ENCODE measurements around the gene TRABD.
"Not testable (repeated sequence)": the region's sequence is repeated elsewhere in the genome, so short reads cannot be mapped to it uniquely, and the experiment has no call there.

TRABD gene

DNA sequence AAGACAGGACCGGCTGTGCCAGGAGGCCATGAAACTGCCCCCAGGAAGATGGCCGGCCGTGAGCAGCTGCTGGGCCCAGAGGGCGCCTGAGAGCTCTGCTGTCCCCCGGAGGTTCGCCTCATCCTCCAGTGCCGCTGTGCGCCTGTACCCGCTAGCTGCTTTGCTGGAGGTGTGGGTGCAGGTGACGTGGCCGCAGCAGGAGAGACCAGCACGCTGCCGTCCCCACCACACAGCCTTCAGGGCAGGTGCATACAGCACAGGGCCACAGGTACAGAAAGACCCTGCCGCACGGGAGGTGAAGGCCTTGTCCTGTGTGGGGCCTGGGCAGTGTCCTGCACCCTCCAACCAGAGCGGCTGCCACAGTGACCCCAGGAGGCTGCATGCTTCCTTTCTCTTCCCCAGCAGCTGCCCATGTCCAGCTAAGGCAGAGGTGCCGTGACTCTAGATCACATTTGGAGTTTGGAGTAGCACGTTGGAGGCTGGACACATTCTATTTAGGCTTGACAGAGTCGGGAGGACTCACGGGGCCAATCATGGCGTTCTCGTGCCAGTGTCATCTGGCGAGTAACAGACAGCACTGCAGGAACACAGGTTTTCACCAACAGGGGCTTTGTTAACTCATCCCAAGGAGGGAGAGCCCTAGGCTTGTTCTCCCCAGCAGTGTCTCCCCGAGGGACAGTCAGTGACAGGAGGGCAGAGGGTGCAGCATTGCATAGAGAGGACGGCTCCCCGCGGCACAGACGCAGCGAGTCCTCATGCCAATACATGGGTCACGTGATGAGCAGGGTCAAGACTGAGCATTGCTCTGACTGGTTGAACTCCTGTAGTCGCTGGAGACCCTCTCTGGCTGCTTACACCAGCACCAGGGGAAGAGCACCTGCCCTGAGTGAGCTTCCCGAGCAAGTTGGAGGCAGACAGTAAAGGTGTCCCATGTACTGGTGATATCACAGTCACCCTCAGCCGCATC lies 33.9 kb upstream of the TRABD start:
- DNase-seq: no peak

DNA sequence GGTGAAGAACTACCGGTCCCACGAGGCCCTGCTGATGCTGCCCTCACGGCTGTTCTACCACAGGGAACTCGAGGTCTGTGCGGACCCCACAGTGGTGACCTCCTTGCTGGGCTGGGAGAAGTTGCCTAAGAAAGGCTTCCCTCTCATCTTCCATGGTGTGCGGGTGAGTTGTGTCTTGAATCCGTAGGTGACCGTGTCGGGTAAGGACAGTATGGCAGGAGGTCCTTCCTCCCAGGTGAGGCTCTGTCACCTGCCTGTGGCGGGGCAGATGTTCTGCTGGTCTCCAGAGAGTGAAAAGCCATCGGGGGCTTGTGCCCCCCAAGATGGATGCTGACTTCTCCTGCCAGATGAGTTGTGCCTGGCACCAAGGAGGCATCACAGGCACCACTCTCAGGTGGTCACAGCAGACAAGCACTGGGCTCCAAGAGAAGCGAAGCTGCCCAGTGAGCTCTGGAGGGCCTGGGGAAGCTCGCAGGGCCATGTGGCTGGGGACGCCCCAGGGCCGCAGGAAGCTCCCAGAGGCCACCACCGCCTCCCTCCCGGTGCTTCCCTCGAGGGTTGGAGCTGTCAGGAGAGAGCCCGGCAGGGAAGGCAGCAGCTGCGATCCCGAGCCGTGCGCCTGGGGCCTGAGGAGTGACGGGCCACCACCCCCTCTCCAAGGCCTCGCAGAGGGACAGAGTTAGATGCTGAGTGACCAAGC lies 32.5 kb upstream of the TRABD start:
- DNase-seq: no peak

DNA sequence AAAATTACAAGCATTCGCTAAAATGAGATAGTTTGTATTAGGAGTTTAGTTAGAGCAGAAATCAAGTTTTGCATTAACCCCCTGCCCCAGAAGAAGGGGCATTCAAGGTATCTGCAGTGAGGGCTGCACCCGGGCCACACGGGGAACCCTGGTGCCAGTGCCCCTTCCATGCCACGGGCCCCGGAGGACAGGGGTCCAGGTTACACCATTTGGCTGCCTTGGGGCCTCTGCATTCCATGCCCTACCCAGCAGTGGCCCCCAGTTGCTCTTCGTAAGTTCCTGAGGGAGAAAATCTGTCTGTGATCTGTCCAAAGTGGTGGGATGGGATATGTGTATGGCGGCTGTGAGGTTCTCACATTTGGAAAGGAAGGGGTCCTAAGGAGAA lies 32.0 kb upstream of the TRABD start:
- DNase-seq: no peak

DNA sequence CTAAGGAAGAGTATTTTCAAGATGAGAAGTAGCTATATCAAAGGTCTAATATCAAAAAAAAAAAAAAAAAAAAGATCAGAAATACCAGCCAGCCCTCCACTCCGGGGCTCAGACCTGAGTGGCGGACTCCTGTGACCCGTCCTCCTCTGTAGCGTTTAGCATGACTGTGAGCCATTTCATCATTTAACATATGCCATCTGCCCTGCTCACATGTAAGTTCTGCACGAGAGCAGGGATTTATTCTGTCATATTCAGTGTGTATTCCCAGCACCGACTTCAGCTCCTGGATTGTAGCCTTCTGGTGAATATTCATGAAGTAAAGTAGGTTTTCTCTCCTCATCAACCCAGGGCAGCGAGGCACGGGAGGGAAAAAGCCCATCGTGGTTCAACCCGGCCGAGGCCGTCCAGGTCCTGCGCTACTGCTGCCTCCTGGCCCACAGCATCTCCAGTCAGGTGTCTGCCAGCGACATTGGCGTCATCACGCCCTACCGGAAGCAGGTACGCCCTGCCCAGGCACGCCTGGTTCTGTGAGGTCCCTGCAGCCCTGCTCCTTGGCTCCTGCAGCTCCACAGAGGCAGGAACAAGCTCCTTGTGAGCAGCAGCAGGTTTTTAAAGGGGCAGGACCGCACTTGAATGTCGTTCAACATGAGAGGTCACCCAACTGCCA lies 27.9 kb upstream of the TRABD start:
- DNase-seq: no peak

DNA sequence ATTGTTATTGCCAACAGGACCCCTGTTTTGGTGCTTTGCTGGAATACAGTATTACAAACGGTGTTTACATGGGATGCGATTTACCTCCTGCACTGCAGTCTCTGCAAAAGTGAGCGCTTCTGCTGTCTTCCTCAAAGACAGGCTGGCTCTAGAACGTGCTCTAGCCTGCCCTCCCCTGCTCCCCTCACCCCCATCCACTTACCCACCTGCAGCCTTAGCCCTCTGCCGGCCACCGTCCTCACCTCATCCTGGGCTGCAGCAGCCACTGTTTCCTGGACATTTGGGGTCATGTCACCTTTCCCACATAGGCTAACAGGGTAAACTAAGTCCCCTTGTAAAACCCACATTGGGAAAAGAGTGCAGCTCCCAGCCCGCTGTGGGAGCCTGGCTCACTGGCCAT lies 24.8 kb upstream of the TRABD start:
- no peak for DNase-seq

DNA sequence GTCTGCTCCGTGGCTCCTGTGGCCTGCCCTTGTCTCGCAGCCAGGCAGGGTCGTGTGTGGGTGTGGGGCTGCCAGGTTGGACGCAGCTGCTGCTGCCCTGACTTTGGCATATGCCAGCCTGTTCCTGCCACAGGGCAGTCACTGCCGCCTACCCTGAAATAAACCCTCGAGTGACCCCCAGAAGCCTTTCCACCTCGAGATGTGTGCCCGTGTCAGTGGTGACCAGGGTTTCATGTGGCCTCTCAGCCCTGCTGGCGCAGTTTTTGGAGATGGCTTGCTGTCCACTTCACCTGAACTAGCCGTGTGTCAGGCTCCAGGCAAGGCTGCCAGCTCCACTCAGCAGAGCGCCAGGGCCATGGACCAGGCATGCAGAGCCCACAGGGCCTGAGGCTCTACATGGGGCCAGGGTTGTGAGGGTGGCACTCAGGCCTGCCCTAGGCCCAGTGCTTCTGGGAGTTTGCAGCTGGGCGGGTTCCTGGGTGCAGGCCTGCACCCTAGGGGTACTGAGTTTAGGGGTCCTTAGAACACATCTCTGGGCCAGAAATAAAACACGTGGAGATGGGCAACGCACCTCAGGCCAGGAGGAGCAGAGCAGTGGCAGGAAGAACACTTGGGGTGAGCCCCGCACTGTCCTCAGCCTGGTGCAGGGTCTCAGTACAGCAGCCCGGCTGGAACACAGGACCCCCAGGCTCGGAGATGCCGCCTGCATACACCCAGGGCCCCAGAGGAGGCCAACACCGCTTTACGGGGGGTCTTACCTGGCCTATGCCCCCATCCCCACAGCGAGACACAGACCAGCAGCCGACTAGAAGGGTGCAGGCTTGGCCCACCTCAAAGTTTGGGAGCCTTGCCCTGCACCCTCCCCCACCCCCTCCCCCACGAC lies 24.0 kb upstream of the TRABD start:
- DNase-seq: no peak

DNA sequence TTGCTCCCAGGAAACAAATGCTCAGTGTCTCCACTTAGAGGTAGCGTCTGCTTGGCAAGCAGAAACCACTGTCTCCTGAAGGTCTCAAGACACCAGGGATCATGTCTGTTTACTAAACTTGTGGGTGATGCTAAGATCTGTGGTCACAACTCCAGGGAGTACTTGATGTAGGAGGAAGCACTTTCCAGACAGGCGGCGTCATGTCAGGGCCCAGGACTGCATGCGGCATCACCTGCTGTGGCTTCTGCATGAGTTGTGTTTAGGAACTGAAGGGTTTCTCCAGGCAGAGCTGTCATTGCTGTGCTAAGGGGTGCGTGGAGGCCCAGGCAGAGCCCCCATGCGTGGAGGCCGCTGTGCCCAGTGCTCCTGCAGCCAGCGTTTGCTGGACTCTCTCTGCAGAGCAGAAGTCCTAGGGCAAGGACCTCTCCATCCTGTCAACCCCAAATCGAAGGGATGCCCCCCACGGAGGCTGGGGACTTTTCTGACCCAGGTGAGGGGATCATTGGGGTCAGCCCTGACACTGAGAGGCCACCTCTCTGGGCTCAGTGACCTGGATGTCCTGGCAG lies 23.2 kb upstream of the TRABD start:
- DNase-seq: no peak

DNA sequence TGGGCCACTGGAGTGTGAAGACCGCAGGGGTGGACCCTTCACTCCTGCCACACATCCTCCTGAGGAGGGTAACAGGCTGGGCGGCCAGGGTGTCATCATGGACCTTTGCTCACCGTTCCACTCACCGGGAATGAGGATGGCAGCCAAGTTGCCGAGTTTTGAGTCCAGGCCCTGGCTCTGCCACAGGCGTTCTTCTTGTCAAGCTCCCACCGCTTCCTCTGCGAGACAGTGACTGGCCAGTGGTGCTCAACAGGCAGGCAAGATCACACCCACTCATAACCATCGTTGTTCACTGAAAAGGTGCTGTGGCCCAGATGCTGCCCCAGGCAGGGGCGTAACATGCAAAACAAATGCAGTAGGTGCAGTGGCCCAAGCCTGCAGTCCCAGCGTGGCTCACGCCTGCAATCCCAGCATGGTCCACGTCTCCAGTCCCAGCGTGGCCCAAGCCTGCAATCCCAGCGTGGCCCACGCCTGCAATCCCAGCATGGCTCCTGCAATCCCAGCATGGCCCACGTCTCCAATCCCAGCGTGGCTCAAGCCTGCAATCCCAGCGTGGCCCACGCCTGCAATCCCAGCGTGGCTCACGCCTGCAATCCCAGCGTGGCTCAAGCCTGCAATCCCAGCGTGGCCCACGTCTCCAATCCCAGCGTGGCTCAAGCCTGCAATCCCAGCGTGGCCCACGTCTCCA lies 20.1 kb upstream of the TRABD start:
- DNase-seq: no peak

DNA sequence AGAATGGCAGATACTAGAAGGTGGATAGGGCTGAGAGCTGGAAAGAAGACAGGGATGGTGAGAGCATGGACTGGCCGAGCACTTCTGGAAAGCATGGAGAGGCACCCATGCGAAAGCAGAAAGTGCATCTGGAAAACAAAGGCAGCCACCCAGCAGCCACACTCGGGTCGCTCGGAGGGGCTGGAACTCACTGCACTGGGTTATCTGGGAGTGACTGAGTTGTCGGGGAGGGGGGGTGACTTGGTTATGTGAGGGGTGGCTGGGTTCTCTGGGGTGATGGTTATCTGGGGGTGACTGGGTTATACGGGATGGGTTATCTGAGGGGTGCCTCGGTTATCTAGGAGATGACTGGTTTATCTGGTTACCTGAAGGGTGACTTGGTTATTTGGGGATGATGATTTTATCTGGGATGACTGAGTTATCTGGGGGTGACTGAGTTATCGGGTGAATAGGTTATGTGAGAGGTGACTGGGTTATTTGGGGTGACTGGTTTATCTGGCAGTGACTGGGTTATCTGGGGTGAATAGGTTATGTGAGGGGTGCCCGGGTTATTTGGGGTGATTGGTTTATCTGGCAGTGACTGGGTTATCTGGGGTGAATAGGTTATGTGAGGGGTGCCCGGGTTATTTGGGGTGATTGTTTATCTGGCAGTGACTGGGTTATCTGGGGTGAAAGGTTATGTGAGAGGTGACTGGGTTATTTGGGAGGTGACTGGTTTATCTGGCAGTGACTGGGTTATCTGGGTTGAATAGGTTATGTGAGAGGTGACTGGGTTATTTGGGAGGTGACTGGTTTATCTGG lies 17.8 kb upstream of the TRABD start:
- no peak for DNase-seq

DNA sequence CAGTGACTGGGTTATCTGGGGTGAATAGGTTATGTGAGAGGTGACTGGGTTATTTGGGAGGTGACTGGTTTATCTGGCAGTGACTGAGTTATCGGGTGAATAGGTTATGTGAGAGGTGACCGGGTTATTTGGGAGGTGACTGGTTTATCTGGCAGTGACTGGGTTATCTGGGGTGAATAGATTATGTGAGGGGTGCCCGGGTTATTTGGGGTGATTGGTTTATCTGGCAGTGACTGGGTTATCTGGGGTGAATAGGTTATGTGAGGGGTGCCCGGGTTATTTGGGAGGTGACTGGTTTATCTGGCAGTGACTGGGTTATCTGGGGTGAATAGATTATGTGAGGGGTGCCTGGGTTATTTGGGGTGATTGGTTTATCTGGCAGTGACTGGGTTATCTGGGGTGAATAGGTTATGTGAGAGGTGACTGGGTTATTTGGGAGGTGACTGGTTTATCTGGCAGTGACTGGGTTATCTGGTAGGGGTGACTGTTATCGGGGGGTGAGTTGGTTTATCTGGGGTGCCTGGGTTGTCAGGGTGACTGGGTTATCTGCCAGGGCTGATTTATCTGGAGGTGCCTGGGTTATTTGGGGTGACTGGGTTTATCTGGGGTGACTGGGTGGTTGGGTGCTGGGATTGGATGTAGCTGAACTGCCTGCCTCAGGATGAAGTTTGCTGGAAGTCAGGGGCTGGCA lies 17.1 kb upstream of the TRABD start:
- not testable (repeated sequence) for DNase-seq

DNA sequence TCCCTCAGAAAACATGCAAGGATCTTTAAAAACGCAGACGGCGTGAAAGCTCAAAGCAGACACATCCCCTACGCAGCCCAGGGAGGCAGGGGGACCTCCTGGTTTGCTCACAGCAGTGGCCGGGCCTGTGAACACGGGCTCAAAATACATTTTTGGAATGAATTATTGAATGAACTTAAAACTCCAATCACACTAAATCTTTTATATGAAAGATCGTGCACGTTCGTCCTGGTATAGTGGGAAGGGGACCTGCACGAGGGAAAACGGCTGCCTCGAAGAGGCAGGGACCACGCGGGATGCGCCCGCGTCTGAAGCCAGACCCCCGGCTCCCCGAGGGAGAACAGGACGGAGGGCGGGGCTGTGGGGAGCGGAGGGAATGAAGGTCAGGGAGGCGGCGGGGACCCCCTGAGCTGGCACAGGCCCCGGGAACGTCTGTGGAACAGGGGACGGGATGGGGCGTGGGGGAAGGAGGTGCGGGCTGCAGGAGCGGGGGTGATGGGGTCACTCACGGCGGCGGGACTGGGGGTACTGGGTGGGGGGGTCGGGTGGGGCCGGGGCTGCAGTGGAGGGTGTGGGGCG lies 16.4 kb upstream of the TRABD start:
- no peak for DNase-seq

DNA sequence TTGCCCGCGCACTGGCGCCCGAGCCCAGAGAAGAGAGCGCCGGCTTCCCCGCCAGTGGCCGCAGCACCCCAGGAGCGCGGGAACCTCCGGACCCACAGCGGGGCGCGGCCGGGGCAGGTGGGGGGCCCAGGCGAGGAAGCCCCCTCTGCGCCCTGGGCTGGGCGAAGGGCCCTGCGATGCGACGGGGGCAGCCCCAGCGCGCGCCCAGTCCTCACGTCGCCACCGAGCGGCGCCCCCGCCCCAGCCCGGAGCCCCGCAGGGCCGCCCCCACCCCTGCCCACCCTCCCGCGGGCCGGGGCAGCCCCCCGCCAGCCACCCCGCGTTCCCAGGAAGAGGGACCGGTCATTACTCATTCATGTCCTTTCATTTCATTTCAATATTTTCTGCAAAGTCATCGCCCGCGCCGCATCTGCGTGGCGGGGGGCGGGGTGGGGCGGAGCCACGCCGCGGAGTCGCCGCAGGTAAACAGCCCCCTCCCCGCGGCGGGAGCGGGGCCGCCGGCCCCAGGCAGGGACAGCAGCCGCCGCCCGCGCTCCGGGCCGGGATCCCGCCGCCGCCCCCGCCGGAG lies 15.9 kb upstream of the TRABD start:
- DNase-seq: no peak

DNA sequence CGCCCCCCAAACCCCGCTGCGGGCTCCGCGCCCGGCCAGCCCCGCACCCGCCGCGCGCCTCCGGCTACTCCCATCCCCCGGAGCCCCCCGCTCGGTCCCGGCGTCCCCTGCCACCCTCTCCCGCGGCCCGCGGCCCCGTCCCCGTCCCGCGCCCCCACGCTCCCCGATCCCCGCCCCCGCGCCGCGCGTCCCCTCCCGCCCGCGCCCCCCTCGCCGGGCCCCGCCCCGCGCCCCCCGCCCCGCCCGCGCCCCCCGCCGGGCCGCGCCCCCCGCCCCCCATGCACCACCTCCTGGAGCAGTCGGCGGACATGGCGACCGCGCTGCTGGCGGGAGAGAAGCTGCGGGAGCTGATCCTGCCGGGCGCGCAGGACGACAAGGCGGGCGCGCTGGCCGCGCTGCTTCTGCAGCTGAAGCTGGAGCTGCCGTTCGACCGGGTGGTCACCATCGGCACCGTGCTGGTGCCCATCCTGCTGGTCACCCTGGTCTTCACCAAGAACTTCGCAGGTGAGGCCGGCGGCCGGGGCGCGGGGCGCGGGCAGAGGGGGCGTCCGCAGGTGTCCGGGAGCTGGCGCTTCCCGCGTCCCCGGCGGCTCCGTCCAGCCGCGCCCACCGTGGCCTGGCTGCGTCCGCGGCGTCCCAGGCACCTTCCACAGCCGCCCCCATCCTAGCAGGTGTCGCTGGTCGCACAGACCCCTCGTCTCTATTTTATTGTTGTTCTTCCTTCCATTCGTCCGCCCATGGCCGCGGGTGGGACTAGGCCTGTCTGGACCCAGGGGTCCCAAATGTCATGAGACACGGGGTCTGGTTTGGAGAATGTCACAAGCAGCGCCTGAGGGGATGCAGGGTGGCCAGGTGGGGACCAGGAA lies 15.0 kb upstream of the TRABD start, which contains the start of gene PANX2:
TSS of gene PANX2 (plus strand) at position 279 of the 866 bp plus-strand sequence. CDS start at position 279, 0 bp downstream.
- no peak for DNase-seq

DNA sequence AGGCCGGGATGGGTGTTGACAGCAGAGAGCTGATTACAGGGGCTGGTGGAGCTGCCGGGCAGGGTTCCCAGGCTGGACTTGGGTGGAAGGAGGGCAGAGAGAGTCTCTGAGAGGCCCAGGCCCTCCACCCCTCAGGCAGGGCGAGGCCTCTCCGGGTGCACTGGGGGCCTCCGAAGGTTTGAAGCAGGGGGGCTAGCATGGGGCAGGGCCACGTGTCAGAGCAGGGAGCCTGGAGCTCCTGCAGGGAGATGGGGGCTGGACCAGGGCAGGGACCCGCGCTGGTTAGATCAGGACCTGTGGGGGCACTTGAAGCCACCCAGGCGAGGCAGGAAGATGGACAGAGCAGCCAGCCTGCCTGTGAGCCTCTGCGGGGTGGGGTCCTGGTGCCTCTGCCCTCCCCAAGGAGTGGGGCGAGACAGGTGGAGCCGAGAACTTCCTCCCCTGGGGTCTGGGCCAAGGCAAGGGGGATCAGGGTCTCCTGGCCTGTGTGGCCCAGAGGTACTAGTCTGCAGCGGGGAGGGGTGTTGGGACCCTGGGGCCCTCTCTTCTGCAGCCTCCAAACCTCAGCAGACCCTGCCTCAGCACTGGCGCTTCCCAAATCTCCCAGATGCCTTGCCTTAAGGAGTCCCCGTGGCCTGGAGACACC lies 14.3 kb upstream of the TRABD start:
- no peak for DNase-seq

DNA sequence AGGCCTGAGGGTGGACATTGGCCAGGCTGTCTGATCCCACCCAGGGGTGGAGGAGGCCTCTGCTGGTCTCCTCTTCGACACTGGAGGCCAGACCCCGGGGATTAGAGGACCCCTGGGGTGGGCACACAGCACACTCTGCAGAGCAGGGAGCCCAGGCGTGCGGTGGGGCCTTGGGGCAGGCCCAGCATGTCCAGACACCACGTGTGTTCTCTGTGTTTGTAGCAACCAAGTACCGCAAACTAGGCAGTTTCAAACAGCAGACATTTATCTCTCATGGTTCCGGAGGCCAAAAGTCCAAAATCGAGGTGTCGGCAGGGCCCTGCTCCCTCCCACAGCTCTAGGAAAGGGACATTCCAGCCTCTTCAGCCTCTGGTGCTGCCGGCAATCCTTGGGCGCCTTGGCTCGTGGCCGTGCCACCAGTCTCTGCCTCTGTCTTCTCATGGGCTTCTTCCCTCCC lies 13.7 kb upstream of the TRABD start:
- DNase-seq: no peak

DNA sequence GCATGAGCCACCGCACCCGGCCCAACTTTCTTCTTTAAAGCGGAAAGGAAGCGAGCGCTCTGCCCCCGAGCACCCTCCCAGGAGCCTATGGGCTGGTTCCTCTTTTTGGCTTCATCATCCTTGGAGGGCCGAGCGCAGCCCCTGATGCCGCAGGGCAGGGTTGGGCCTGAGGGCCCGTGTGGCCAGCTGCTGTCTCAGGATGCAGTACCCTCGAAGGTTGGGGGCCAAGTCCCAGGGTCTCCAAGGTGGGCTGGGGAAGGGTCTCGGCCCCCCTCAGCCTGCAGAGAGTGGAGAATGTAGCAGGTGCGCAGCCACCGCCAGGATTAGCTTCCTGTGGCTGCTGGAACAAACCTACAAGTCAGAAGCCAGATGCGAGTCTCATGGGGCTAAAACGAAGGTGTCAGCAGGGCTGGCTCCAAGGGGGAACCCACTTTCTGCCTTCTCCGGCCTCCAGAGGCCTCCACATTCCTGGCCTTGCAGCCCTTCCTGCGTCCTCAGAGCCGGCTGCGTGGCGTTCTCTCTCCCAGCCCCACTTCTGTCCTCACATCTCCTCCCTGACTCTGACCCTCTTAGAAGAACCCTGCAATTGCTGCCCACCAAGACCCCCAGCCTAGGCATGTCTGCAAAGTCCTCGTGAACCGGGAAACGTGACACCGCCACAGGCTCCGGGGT lies 12.3 kb upstream of the TRABD start:
- no peak for DNase-seq

DNA sequence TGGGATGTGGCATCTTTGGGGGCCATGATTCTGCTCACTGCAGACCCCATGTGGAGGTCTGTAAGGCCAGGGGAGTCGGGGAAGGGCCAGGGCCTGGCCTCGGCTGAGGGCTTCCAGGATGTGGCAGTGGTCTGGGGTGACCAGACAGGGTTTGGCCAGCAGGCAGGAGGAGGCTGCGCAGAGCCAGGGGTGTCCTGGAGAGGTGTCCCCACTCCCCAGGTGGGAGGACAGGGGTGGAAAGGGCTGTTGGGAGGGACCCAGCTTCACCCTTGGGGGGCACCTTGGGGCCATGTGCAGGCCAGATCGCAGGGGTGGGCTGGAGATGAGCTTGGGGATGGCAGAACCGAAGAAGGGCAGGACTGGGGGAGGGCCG lies 11.7 kb upstream of the TRABD start:
- DNase-seq: no peak
